ENCODE results near the gene PHF12. TPM values are rescaled to one million over a fixed set of nuclear protein-coding genes. Genes with fewer than 3 reads are reported as not detected.
"Not testable (repeated sequence)": the region's sequence is repeated elsewhere in the genome, so short reads cannot be mapped to it uniquely, and the experiment has no call there.

The PHF12 gene
- total RNA-seq, 1 donor from 2014 or later, result 54.5 TPM

- intact Hi-C loops (cut with DNase I), result no loop called here
- Histone ChIP-seq H3K9me3 (no peaks in the 10 kb centered on the region), H3K4me1 (peaks cover 51% of the 10 kb centered on the region), H3K27me3 (no peaks in the 10 kb centered on the region), H3K36me3 (peaks cover 0 to 43% of the 10 kb centered on the region in 2 donors), H3K27ac (peak overlapping the region; percentile 84), H3K4me3 (no peak overlapping the region)
- no peak for DNase-seq (ENCODE audit: extremely low spot score in 2 of 2)
- TF ChIP-seq, protein P1, sequence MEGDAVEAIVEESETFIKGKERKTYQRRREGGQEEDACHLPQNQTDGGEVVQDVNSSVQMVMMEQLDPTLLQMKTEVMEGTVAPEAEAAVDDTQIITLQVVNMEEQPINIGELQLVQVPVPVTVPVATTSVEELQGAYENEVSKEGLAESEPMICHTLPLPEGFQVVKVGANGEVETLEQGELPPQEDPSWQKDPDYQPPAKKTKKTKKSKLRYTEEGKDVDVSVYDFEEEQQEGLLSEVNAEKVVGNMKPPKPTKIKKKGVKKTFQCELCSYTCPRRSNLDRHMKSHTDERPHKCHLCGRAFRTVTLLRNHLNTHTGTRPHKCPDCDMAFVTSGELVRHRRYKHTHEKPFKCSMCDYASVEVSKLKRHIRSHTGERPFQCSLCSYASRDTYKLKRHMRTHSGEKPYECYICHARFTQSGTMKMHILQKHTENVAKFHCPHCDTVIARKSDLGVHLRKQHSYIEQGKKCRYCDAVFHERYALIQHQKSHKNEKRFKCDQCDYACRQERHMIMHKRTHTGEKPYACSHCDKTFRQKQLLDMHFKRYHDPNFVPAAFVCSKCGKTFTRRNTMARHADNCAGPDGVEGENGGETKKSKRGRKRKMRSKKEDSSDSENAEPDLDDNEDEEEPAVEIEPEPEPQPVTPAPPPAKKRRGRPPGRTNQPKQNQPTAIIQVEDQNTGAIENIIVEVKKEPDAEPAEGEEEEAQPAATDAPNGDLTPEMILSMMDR (IDR thresholded peaks at IDR 0.05), result no peak
- TF ChIP-seq POLR2AphosphoS5 (IDR thresholded peaks at IDR 0.05; ENCODE audit: insufficient read depth in 1 of 2, low read depth in 1 of 2), result no peak
- no peak for TF ChIP-seq POLR2A (IDR thresholded peaks at IDR 0.05)
These were observed 44.4 kb downstream of the PHF12 start for GRCh38 chr17:28906706-28907438.

GRCh38 chr17:28906276-28906675, 45.0 kb downstream of the PHF12 start:
- Histone ChIP-seq H3K36me3 (peaks cover 0 to 37% of the 10 kb centered on the region in 2 donors), H3K27me3 (no peaks in the 10 kb centered on the region), H3K9me3 (no peaks in the 10 kb centered on the region), H3K4me3 (no peak overlapping the region), H3K4me1 (peaks cover 57% of the 10 kb centered on the region), H3K27ac (peak overlapping the region; percentile 84)
- intact Hi-C loops (cut with DNase I), result no loop called here
- TF ChIP-seq POLR2A (IDR thresholded peaks at IDR 0.05), result no peak
- TF ChIP-seq POLR2AphosphoS5 (IDR thresholded peaks at IDR 0.05; ENCODE audit: insufficient read depth in 1 of 2, low read depth in 1 of 2), result no peak
- TF ChIP-seq, protein P1 (IDR thresholded peaks at IDR 0.05), result no peak
- no peak for DNase-seq (ENCODE audit: extremely low spot score in 2 of 2)

DNA sequence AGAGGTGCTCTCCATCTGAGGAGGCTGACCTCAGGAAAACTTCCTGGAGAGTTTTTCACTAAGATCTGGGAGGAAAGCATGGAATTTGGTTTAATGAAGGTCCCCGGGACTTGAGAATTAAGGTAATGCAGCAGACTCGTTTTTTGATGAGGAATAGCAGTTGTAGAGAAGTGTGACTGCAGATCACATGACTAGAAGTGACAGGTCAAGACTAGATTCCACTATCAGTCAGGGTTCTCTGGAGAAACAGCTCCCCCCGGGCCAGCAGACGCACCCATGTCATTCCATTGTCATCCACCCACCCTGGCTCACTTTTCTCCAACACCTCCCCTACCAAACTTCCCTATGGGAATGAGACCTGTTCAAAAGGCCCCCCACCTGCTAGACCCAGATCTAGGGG, 46.5 kb downstream of the PHF12 start:
- no peak for DNase-seq (ENCODE audit: extremely low spot score in 2 of 2)
- H3K27ac ChIP-seq, result no peak overlapping the region
- intact Hi-C loops (cut with DNase I), result no loop called here
- H3K4me3 ChIP-seq, result no peak overlapping the region
- peaks cover 59% of the 10 kb centered on the region for H3K4me1 ChIP-seq
- H3K36me3 ChIP-seq, result peaks cover 0 to 23% of the 10 kb centered on the region in 2 donors
- H3K27me3 ChIP-seq, result no peaks in the 10 kb centered on the region
- TF ChIP-seq, protein P1 (IDR thresholded peaks at IDR 0.05), result no peak
- TF ChIP-seq POLR2AphosphoS5 (IDR thresholded peaks at IDR 0.05; ENCODE audit: insufficient read depth in 1 of 2, low read depth in 1 of 2), result no peak
- no peak for TF ChIP-seq POLR2A (IDR thresholded peaks at IDR 0.05)
- no peaks in the 10 kb centered on the region for H3K9me3 ChIP-seq

- intact Hi-C loops (cut with DNase I); DNase-seq (ENCODE audit: extremely low spot score in 2 of 2); H3K9me3 ChIP-seq; H3K27me3 ChIP-seq; H3K4me3 ChIP-seq: not testable (repeated sequence)
- H3K4me1 ChIP-seq, result peaks cover 49% of the 10 kb centered on the region
- H3K36me3 ChIP-seq, result peaks cover 0 to 15% of the 10 kb centered on the region in 2 donors
- H3K27ac ChIP-seq, result peak overlapping the region; percentile 89
These were observed 47.8 kb downstream of the PHF12 start for GRCh38 chr17:28903546-28903841.

DNA sequence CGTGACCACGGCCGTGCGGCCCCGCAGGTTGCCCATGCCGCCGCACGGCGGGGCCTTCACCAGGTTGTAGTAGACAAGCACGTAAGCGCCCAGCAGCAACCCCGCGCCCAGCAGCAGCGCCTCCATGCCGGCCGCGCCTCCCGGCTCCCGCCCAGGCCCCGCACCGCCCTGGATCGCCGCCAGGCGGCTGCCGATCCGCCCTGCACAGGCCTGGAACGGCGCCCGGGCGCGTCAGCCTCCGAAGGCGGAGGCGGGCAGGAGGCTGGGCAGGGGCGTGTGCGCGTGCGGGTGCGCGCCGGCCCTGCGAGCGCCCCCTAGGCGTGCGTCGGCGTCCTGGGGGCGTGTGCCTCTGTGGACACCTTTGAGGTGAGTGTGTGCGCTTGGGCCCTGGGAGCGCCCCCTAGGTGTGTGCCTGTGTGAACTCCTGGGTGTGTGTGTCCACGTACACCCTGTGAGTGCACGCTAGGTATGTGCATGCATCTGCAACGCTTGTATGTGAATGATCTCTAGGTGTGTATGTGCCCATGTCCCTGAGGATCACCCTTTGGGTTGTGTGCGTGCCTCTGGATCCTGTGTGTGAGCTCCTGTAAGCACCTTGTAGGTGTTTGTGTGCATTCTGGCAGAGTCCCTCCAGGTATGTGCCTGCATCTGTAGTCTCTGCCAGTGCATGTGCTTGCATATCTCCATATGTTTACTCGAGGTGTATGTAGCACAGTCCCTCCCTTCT, 48.3 kb downstream of the PHF12 start, which contains the start of gene DHRS13:
DHRS13 (minus strand) TSS at position 261 of the 727 bp plus-strand sequence; CDS start at position 126, 135 bp downstream.
- no peaks in the 10 kb centered on the region for H3K27me3 ChIP-seq
- intact Hi-C loops (cut with DNase I), result no loop called here
- peaks cover 49% of the 10 kb centered on the region for H3K4me1 ChIP-seq
- DNase-seq (ENCODE audit: extremely low spot score in 2 of 2), result no peak
- H3K9me3 ChIP-seq, result no peaks in the 10 kb centered on the region
- peaks cover 0 to 15% of the 10 kb centered on the region in 2 donors for H3K36me3 ChIP-seq
- peak within 1 kb of the TSS; percentile 65 to 69 for H3K4me3 ChIP-seq
- TF ChIP-seq, protein P1 (IDR thresholded peaks at IDR 0.05), result peak; percentile 68 to 91 (median 78)
- no peak for TF ChIP-seq POLR2A (IDR thresholded peaks at IDR 0.05)
- H3K27ac ChIP-seq, result peak within 1 kb of the TSS; percentile 89
